ENCODE data around the gene CBFA2T3.

CBFA2T3 gene

DNA sequence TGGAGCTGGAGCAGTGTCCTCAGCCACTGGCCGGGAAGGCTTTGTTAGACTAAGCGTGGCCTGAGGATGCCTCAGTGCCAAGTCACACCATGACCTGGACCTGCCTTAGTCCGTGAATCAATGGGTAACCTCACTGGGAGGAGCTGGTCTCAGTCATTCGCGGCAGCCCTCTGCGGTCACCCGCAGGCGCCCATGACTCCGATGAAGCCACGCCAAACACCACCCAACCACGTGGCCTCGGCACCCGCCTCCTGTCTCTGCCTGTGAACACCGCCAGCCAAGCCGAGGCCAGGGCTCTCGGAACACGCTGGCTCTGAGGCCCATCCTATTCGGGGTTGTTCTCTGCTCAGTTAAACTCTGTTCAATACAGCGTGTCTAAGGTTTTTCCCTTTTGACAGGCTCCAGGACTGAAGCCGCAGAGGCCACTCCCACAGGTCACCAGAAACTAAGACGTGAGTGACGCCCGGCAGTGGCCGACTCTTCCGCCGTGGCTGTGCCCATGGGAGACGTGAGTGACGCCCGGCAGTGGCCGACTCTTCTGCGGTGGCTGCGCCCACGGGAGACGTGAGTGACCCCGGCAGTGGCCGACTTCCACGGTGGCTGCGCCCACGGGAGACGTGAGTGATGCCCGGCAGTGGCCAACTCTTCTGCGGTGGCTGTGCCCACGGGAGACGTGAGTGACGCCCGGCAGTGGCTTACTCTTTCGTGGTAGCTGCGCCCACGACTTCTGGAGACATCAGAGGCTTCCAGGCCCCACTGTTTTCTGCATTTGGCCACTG lies 93.7 kb downstream of the CBFA2T3 start:
- TF ChIP-seq, protein P1, sequence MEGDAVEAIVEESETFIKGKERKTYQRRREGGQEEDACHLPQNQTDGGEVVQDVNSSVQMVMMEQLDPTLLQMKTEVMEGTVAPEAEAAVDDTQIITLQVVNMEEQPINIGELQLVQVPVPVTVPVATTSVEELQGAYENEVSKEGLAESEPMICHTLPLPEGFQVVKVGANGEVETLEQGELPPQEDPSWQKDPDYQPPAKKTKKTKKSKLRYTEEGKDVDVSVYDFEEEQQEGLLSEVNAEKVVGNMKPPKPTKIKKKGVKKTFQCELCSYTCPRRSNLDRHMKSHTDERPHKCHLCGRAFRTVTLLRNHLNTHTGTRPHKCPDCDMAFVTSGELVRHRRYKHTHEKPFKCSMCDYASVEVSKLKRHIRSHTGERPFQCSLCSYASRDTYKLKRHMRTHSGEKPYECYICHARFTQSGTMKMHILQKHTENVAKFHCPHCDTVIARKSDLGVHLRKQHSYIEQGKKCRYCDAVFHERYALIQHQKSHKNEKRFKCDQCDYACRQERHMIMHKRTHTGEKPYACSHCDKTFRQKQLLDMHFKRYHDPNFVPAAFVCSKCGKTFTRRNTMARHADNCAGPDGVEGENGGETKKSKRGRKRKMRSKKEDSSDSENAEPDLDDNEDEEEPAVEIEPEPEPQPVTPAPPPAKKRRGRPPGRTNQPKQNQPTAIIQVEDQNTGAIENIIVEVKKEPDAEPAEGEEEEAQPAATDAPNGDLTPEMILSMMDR (conservative IDR thresholded peaks at IDR 0.05; ENCODE audit: control insufficient read depth, insufficient read depth, low read depth, low read length) = no peak
- no peak for DNase-seq (ENCODE audit: low read depth)
- H3K4me3 ChIP-seq (ENCODE audit: control insufficient read depth, low read depth, low read length) = no peak overlapping the region

DNA sequence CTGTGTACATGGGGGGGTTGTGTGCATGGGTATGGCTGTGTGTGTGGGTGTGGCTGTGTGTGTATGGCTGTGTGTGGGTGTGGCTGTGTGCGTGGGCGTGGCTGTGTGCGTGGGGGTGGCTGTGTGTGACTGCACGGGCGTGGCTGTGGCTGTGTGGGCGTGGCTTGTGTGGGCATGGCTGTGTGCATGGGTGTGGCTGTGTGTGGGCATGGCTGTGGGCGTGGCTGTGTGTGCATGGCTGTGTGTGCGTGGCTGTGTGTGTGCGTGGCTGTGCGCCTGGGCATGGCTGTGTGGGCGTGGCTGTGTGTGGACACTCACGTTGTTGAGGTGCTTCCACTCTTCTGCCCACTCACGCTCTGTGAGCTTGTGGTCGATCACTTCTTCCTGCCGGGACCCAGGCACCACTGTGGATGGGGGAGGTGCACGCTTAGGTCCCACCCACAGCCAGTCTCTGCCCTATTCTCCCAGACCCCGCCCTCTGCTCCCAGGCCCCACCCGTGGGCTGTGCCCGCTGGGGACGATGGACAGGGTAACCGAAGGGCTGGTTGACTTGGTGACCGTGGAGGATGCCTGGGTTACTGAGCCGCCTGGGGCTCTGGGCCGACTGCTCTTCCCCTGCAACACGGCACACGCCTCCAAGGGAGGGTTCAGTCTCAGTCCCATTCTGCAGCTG lies 94.5 kb downstream of the CBFA2T3 start:
- no peak for DNase-seq (ENCODE audit: low read depth)
- H3K4me3 ChIP-seq (ENCODE audit: control insufficient read depth, low read depth, low read length) = no peak overlapping the region
- TF ChIP-seq, protein P1 (conservative IDR thresholded peaks at IDR 0.05; ENCODE audit: control insufficient read depth, insufficient read depth, low read depth, low read length) = no peak

GRCh38 chr16:88881675-88882357 lies 95.2 kb downstream of the CBFA2T3 start:
- H3K4me3 ChIP-seq (ENCODE audit: control insufficient read depth, low read depth, low read length) = no peak overlapping the region
- TF ChIP-seq, protein P1 (conservative IDR thresholded peaks at IDR 0.05; ENCODE audit: control insufficient read depth, insufficient read depth, low read depth, low read length) = no peak

DNA sequence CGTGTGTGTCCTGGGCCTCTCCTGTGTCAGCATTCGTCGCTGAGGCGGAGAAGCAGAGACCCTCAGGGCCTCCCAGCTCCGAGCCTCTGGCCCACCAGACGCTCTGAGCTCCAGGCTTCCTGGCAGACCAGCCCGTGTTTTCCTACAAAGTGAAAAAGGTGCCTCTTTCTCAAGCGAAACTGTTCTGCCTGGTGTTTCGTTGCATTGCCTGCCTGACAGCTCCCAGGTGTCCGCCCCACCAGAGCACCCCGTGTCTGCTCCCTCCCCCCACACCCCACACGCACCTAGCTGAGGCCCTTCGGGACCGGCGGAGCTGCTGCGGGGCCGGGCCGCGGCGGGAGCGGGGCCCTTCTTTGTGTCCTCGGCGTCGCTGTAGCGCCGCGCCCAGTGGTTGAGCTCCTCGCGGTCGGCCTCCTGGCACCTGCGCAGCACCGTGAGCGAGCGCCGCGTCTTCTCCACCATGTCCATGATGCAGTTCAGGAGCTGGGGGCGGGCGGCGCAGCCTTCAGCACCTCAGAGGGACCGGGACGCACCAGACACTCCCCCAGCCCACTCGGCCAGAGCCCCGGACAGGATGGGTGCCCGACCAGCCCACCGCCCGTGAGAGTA lies 95.9 kb downstream of the CBFA2T3 start:
- no peak overlapping the region for H3K4me3 ChIP-seq (ENCODE audit: control insufficient read depth, low read depth, low read length)

More at GRCh38 chr16:88881675-88882357, 95.2 kb downstream of the CBFA2T3 start:
- no peak for DNase-seq (ENCODE audit: low read depth)

GRCh38 chr16:88880226-88881006 lies 96.6 kb downstream of the CBFA2T3 start:
- DNase-seq (ENCODE audit: low read depth) = no peak
- TF ChIP-seq, protein P1 (conservative IDR thresholded peaks at IDR 0.05; ENCODE audit: control insufficient read depth, insufficient read depth, low read depth, low read length) = no peak
- H3K4me3 ChIP-seq (ENCODE audit: control insufficient read depth, low read depth, low read length) = no peak overlapping the region

More for the DNA sequence above, 95.9 kb downstream of the CBFA2T3 start:
- no peak for DNase-seq (ENCODE audit: low read depth)
- TF ChIP-seq, protein P1 (conservative IDR thresholded peaks at IDR 0.05; ENCODE audit: control insufficient read depth, insufficient read depth, low read depth, low read length) = no peak

GRCh38 chr16:88879788-88880055 lies 97.3 kb downstream of the CBFA2T3 start:
- TF ChIP-seq, protein P1 (conservative IDR thresholded peaks at IDR 0.05; ENCODE audit: control insufficient read depth, insufficient read depth, low read depth, low read length) = no peak
- no peak for DNase-seq (ENCODE audit: low read depth)
- H3K4me3 ChIP-seq (ENCODE audit: control insufficient read depth, low read depth, low read length) = no peak overlapping the region
